GM18907 (cell line): ENCODE measurements around the gene EFCAB6.

ENCODE experiments used
- ATAC-seq: cut with Tn5 transposase; IDR thresholded peaks from one replicate; pipeline ENCODE4 v1.9.1; 2021; ENCODE audit warnings: mild to moderate bottlenecking, moderate library complexity; ENCODE audit not compliant: unreplicated experiment

The EFCAB6 gene

DNA sequence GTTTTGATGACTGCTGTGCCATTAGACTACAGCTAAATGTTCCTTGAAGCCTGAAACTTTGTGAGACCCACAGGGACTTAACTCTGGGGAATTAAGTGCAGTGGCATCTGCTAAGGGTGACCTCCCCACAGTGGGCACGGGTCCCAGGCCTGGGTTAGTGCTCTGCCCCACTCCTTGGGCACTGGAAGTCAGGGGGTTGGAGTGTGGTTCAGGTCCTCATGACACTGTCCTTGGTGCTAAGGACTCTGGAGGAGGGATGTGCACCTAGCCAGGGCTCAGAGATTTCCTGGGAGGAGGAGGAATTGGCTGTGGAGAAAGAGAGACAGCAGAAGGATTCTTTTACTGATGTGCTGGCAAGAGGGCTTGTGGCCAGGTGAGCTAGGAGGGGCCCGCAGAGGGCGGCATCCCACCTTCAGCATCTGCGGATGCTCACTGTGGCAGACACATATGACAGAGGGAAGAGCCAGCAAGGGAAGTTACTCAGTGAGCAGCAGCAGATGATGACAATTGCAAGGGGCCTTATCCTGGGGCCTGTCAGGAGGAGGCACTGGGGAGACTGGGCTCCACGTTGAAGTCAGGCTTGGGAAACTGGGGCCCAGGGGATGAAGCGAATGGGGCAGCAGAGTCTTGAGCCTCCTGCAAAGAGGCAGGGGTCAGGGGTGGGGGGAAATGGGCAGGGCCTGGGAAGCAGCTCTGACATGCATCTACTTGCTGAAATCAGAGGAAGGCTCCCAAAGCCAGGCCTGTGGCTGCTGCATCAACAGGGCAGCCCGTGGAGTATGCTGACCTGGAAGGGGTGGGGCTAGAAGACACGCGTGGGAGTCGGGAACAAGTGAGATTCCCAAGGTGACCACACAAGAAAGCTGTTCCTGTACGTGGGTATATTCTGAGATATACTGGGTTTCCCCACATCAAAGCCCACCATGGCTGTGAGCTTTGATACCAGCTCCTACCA lies 256.3 kb downstream of the EFCAB6 start:
- no peak for ATAC-seq

DNA sequence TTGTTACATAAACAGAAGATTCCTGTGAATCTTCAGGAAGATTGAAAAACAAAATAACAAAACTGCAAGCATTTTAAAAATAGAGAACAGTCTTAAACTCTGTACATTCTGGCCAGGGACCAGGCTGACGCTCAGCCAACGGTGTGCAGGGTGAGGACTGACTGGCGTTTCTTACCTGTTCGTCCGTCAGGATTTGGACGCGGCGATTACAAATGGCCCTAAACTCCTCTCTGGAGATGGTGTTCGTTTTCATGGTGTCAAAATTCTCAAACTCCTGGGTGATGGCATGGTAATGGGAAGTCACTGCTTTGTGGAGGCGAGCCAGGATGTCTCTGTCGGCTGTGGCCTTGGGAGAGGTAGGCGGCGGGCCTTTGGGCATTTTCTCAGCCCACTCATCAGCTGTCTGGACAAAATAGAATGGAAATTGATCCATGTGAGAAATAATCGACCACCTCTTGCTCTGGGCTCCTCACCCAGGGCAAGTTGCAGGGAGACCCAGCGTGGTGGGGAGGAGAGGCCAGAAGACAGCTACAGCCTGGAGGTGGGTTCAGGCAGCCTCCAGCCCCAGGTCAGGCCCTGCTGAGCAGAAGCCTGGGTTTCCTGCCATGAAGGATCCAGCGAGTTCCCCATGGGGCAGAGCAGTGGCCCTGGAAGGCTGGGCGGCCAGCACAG lies 257.3 kb downstream of the EFCAB6 start:
- no peak for ATAC-seq

DNA sequence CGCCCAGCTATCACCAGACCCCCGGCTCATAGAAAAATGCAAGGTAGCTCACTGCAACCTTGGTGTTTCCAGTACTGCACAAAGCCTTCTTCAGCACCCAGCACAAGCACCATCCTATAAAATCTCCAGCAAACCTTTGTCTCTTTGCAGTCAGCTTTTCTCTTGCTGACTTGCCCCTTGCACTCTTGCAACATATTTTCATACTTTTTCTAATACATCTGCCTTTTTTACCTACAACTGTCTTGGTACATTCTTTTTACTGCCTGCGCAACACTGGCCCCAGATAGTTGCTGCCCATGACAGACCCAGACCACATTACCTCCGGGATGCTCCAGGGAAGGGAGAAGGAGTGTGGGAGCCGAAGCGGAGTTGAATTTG lies 257.9 kb downstream of the EFCAB6 start:
- ATAC-seq: no peak

DNA sequence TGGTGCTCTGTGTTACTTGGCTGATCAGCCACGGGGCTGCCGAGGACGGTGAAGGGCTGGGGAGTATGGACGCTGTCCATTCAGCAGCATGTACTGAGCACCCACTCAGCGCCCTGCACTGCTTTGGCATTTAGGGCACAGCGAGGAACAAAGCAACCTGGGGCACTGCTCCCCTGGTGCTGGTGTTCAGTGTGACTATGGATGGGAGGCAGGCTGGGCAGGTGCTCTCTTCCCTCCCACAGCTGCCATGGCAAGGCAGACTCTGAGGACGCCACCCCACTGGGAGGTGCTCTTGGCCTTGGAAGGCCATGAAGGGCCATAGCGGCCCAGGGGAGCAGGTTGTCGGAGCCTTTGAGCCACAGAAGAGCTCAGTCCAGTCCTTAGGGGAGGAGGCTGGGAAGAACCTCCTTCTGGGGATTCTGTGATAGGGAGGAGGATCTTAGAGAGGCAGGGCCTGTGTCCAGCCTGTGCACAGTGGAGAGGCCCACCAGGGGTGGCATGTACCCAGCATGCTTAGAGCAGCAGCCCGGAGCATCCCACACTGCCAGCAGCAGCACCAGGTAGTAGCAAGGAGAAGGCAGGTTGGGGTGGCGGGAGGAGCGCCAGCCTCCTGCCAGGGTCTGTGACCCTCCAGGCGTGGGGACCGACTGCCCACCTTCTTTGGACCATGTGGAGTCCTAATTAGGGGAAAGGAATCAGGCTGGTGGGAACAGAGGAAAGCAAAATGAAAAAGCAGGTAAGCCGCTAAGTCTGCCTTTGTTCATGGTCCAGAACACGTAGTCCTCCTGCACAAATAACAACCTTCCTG lies 258.4 kb downstream of the EFCAB6 start:
- no peak for ATAC-seq

DNA sequence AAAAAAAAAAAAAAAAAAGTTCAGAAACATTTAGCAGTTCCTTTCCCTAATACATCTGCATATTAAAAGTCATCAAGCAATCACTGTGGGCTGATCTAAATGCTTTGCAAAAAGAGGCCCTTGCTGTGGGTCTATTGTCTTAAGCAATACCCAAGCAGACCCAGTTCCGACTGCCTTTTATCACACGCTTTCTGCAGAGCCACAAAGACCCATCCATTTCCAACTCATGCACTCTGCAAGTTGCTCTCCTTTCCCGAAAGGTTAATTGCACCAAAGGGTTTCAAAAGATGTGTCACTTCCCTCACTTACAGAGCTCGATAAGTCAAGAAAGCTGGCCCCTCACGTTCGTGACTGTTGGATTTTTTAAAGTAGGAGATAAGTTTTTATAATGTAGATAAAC lies 261.4 kb downstream of the EFCAB6 start:
- no peak for ATAC-seq

DNA sequence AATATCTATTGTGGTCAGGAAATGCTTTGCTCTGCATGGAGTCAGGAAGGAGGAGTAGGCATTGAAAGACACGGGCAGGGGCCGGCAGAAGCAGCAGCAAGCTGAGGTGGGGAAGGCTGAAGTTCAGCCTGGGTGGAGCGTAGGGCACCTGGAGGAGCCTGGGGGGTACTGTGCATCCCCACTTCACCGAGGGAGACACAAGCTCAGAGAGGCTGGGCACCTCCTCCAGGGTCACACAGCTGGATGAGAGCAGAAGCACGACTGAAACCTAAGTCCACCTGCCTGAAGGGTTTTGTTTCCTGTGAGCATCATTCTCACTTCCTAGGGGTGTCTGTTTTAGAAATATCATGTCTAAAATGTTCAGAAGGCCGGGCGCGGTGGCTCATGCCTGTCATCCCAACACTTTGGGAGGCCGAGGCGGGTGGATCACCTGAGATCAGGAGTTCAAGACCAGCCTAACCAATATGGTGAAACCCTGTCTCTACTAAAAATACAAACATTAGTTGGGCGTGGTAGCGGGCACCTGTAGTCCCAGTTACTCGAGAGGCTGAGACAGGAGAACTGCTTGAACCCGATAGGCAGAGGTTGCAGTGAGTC lies 262.0 kb downstream of the EFCAB6 start:
- ATAC-seq: no peak

DNA sequence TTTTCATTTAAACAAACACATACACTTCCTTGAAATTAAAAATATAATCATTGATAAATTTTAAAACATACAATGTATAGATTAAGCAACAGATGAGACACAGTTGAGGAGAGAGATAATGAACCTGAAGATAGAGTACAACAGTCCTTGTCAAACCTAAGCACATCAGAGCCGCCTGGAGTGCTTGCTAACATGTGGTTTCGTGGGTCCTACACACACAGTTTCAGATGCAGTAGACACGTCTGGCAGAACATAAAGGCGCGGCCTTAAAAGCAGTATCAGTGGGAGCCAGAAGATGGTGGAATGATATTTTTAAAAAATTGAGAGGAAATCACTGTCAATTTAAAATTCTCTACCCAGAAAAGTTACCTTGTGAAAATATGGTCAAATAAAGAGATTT lies 265.9 kb downstream of the EFCAB6 start:
- no peak for ATAC-seq

DNA sequence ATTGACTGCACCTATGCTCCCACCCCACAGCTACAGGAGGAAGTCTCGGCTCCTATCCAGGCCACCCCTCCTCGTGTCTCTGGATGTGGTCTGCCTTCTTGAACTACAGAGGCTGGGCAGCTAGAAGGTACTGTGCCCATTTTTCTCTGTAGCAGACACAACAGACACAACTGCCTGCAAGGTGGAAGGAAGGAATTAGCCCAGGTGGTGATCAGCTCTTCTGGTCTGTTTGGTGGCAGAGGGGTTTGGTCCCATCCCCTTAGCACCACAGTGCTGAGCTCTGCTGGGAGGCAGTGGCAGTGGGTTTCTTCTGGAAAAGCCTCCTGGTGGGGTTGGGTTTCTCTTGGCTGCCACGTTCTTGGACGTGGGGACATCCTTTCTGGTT lies 267.8 kb downstream of the EFCAB6 start:
- ATAC-seq: no peak

DNA sequence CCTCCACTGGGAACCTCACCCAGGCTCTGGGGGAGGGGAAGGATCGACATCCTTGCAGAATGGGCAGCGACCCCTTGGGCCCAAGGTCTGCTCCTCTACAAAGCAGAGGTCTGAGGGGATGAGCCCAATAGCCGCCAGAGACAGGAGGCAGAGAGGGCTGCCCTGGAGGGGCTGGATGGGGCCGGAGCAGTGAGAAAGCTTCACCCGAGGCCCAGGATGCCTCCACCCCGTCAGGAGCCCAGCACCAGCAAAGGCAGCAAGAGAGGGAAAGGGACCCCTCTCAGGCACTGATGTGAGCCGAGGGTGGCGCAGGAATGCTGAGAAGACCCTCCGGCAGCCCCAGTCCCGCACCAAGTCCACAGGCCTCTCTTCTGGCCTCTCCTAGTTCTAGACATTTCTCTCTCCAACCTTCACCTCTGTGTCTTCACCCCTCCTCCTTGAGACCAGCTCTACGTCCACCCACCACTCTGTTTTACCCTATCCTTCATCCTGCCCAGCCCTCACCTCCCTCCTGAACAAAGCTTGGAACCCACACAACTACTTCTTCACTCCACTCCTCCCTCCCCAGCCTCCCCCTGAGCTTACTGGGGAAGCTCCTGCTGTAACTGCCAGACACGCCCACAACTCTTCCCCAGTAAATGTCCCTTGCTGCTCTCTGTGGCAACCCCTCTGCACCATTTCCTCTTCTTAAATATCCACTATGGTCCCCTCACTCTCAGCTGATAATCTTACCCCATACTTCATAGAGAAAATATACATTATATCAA lies 268.4 kb downstream of the EFCAB6 start:
- no peak for ATAC-seq

DNA sequence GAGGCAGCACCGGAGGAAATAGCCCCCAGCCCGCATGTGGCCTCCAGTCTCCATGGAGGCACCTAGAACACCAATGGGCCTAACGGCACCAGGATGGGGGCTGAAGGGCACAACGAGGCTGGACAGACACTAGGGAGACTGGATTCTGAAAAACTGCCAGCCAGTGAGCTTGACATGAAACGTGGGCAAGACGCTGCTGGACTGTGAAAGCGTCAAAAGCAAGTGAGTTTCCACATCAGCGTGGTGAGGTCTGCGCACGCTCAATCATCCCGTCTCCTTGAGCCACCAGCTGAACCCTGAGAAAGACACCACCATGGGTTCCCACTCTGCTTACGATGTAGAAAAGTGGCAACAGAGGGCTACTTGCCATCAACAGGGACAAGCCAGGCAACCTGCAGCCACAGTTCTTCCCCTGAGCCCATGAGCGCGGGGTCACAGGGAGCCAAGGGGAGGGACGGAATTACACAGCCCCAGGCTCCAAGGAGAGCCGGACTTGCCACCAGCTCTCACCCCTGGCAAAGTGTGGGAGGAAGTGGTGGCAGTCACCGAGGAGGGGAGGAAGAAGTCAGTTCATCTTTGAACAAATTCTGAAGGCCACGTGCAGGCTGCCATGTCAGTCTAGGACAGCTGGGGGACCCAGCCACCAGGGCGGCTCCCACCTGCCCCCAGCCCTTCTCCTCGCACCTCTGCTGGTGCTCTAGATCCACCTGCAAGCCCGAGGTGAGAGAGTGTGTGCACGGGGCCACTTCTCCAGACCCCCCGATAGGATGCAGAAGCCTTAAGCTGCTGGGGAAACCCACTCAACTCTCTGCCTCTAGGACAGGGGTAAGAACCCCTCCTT lies 269.2 kb downstream of the EFCAB6 start:
- ATAC-seq: no peak

DNA sequence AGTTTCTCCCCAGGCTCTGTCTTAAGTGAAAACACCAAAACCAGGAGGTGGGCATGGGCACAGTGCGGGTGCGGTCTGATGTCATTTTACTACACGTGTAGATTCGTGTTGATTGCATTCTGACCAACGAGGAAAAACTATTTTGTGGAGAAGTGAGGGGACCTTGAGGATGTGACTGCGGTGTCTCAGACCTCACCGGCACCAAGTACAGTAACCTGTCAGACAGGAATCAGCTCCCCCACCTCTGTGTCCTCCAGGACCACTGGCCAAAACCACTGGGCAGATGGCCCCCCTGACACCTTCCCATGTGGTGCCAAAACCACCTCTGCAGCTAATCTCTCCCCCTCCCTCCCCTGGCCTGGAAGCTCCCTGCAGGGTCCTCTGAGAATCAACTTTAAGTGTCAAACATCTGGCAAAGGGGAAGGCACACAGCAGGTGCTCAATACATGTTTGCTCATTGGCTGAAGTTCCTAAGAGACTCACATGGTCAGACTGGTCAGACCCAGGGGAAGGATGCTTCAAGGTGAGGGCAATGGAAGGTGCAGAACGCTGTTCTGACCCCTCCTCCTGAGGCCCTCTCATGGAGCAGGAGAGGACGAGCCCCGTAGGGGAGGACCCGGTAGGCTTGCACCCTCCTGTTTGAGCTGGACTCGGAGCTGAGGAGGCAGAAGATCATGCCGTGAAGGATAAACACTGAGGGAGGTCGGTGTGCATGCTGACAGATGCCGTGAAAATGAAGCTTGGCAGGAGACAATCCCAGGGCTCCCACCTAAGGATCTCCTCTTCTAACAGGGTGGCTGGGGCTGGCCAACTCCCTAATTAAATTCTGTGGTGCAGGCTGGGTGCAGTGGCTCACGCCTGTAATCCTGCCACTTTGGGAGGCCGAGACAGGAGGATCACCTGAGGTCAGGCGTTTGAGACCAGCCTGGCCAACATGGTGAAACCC lies 270.4 kb downstream of the EFCAB6 start:
- ATAC-seq: no peak

DNA sequence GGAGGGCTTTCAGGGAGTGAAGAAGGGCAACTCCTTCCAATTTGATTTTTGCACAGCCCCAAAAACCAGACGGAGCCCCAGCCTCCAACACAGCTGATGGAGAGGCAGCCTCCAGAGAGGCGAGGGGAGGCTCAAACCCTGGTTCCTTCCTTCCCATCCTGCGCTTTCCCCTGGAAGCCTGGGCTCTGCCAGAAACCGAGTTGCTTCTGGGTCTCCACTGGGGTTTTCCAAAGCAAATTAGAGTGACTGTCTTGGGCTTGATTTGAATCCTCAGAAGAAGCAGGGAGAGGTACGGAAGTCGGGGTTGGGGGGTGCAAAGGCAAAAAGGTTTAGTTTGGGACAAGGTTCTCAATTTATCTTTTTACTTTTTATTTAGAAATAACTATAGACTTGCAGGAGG lies 271.1 kb downstream of the EFCAB6 start:
- no peak for ATAC-seq

DNA sequence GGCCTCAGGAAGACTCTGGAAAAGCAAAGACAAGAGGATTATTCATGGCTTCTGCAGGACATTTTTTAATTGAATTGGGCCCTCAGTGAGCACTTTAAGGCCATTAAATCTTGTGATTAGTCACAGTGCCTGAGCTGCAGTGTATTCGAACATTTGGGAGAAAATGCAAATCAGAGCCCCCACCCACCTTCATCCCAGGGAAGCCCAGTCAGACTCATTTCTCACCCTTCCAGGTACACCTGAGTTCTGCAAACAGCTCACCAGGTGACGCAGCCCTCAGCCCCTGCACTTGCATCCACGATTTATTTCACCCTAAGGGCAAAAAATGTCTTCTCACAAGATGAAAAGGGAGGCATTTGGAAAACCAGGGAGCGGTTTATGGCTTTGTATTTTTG lies 271.6 kb downstream of the EFCAB6 start:
- ATAC-seq: no peak

DNA sequence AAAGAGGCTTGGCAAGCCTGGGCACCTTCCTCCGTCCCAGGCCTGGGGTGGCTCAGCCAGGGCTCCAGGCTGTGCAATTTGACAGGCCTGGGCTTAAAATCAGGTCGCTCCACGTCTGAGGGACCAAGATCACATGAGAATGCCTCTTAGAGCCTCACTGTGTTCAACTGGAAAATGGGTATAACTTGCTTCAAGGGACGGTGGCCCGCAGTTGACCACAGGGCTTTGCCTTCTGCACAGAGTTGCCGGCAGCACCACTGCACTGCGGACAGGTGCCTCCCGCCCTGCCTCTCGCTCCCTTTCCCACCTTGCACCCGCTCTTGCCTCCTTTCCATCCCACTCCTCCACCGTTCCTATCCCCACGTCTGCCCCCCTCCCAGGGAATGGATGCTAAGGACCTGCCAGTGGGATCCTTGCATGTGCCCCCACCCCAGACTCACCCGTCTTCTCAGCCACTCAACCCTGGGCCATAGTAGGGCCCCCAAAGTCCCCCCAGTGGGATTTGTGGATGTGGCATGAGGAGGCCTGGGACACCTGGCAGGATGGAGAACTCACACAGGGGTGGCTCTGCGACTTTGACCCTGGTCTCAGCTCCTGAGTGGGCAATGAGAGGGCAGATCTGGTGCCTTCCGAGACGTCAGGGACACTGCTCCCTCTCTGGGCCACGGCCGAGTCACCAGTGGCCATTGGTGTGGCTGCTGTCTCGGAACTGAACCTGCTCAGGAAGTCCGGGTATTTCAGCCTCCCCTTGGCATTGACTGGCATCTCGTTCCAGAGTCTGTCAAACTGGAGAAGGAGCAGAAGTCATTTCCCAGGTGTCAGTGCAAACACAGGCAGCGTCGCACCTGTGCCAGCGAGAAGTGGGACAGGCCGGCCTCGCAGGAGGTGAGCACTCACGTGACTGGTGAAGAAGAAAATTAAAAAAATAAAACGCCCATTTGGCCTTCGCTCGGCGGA lies 272.3 kb downstream of the EFCAB6 start:
- ATAC-seq: no peak

DNA sequence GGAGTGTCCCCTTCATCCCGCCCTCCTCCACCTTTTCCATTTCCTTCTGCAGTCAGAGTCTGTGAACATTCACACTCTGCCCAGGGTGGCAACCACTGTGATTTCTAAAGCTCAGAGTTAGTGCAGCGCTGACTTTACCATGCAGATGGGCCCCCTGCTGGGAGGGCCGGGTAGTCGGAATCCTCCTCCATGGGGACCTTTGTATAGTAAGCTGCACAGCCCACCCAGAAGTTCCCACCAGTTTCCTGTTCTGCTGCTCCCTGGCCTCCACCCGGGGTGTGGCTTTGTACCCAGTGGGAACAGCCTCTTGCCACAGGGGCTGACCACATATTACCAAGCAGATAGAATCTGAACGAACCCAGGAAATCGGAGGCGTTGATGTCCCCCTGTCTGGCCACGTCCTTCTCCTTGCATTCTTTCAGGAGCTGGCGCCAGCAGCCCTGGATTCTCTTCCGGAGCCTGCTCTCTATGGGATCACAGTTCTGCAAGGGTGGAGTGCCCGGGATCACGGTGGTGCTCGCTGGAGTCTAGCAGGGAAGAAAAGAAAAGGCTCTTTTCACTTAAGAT lies 275.0 kb downstream of the EFCAB6 start:
- no peak for ATAC-seq

DNA sequence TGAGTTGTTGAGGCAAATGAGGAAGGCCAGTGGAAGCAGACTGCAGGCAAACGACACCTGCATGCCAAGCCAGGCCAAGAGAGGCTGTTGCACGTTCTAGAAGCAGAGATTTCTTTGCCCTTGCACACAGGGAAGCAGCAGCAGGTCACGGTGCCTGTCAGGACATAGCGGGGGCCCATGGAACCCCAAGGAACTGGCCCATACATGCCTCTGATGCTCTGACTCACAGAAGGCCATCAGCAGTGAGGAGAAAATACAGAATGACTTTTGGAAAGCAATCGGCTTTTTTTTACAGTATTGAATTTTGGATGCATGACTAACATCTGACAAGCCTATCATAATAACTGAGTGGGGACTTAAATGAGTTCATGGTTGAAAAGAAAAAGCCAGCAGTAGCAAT lies 276.4 kb downstream of the EFCAB6 start:
- no peak for ATAC-seq

DNA sequence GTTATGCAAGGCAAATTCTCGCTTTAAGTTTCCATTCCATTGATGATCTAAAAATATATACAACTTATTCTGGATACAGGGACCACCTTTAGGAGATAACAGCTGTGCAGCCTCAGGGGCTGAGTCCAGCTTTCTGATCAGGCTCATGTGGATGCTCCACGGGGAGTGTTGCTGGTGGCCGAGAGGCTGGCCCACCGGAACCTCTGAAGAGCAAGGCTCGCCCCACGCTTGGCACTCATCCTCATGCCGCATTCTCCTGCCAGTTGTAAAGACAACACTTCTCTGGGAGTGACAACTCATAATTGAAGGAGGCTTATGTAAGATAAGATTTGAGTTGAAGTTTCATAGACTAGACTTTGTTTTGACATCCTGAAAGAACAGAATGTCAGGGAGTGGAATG lies 276.8 kb downstream of the EFCAB6 start:
- no peak for ATAC-seq
